Metanephros (tissue), 1 donor: Measurements from ENCODE around the gene ESX1. TPM values are rescaled to one million over a fixed set of nuclear protein-coding genes. Genes with fewer than 3 reads are reported as not detected.

Experiments used
- total RNA-seq: library from RNA; depleted of rRNA; stranded (reverse); fragments of >200 nt; gene quantifications from one replicate; pipeline ENCODE4 v1.2.3, GENCODE V29; 2014

The ESX1 gene
- not detected for total RNA-seq

GRCh38 chrX:104254442-104255115 lies at the start of gene ESX1:
Gene ESX1 (minus strand): TSS chrX:104254933. CDS start chrX:104254849, 84 bp downstream.

Other genes starting within 250 kb of the ESX1 start
- gene H2BW1, start 241.2 kb downstream of the ESX1 start, total RNA-seq = not detected
- not detected for gene H2BW2, start 215.0 kb downstream of the ESX1 start, total RNA-seq
- gene TMSB15C, start 178.7 kb downstream of the ESX1 start, total RNA-seq = 7.9 TPM
- gene ZCCHC18, start 142.4 kb downstream of the ESX1 start, total RNA-seq = 2.5 TPM
- gene SLC25A53, start 97.9 kb downstream of the ESX1 start, total RNA-seq = 16.2 TPM
- gene FAM199X, start 88.5 kb downstream of the ESX1 start, total RNA-seq = 32.7 TPM